Testis (tissue), 3 donors: ENCODE results near the gene SMARCD1. TPM values are rescaled to one million over a fixed set of nuclear protein-coding genes. Genes with fewer than 3 reads are reported as not detected.
"Not testable (repeated sequence)": the region's sequence is repeated elsewhere in the genome, so short reads cannot be mapped to it uniquely, and the experiment has no call there.

Experiments used
- DNase-seq: peaks from one replicate; pipeline ENCODE4 v3.0.0-alpha.2; 2019
- H3K27ac ChIP-seq, 2 donors: fragments of 200-600 bp; sonication (generic); one replicate each; pipeline ENCODE4 v1.5.1; 2019
- H3K27me3 ChIP-seq: fragments of 200-600 bp; sonication (generic); one replicate; pipeline ENCODE4 v1.5.1; 2019
- H3K36me3 ChIP-seq: fragments of 200-600 bp; sonication (generic); one replicate; pipeline ENCODE4 v1.5.1; 2017; ENCODE audit warnings: low read depth; ENCODE audit errors: missing control alignments
- H3K4me1 ChIP-seq: fragments of 200-600 bp; sonication (generic); one replicate; pipeline ENCODE4 v1.5.1; 2019
- H3K4me3 ChIP-seq, 2 donors: fragments of 200-600 bp; sonication (generic); one replicate each; pipeline ENCODE4 v1.5.1; 2017 to 2019
- H3K9me3 ChIP-seq: fragments of 200-600 bp; sonication (generic); one replicate; pipeline ENCODE4 v1.5.1; 2017
- POLR2A ChIP-seq: fragments of 450-650 bp; IDR thresholded peaks from one replicate; pipeline ENCODE4 v1.6.1; 2017; ENCODE audit warnings: antibody characterized with exemption, mild to moderate bottlenecking, moderate library complexity
- WGBS, 2 donors: methylation state at CpG; one replicate each; pipeline ENCODE4 v1.1.5; 2018; 5-methylcytosine and 5-hydroxymethylcytosine counted together
- intact Hi-C: fragments of 100-400 bp; cut with DNase I; formaldehyde crosslinking; loops from one replicate; pipeline ENCODE4 v1.15.1; 2023; ENCODE audit warnings: low total_unique reads
- polyA plus RNA-seq: library from polyadenylated mRNA; stranded (reverse); fragments of 350-450 nt; fragmentation: Illumina TruSeq; extraction: RNeasy Lipid Tissue Mini Kit (QIAGEN cat#74804); gene quantifications from one replicate; pipeline ENCODE4 v1.2.3, GENCODE V29; 2014; ENCODE audit warnings: low read depth, low replicate concordance; ENCODE audit not compliant: insufficient read depth
- total RNA-seq, 2 donors: library from RNA; depleted of rRNA; stranded (reverse); fragments of >200 nt; gene quantifications; one replicate each; pipeline ENCODE4 v1.2.3, GENCODE V29; 2016
- TF ChIP-seq, protein P1 (sequence below), 3 experiments: fragments of 450-650 bp in 2 of 3; fragments of 200-600 bp in 1 of 3; sonication (generic) in 1 of 3; IDR thresholded peaks; one replicate each; pipeline ENCODE4 v1.5.1; 2016 to 2019; ENCODE audit warnings: antibody characterized with exemption in 3 of 3, mild to moderate bottlenecking in 2 of 3, moderate library complexity in 1 of 3

SMARCD1 gene
- total and polyA plus RNA-seq, 3 donors from 2014 or later: 67.3 to 99.0 (median 87.6) TPM

DNA sequence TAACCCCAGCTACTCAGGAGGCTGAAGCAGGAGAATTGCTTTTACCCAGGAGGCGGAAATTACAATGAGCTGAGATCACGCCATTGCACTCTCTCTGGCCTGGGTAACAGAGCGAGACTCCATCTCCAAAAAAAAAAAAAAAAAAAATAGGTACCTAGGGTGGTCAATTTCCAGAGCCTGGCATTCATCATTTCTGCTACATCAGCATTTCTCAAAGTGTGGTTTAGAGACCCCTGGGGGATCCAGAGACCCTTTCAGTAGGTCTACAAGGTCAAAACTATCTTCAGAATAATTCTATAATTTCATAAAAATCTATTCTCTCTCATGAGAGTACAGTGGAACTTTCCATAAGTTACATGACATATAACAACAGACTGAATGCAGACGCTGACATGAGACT is 62.1 kb downstream of the SMARCD1 start:
- no peak for TF ChIP-seq POLR2A
- TF ChIP-seq, protein P1, sequence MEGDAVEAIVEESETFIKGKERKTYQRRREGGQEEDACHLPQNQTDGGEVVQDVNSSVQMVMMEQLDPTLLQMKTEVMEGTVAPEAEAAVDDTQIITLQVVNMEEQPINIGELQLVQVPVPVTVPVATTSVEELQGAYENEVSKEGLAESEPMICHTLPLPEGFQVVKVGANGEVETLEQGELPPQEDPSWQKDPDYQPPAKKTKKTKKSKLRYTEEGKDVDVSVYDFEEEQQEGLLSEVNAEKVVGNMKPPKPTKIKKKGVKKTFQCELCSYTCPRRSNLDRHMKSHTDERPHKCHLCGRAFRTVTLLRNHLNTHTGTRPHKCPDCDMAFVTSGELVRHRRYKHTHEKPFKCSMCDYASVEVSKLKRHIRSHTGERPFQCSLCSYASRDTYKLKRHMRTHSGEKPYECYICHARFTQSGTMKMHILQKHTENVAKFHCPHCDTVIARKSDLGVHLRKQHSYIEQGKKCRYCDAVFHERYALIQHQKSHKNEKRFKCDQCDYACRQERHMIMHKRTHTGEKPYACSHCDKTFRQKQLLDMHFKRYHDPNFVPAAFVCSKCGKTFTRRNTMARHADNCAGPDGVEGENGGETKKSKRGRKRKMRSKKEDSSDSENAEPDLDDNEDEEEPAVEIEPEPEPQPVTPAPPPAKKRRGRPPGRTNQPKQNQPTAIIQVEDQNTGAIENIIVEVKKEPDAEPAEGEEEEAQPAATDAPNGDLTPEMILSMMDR (IDR thresholded peaks at IDR 0.05): no peak
- WGBS, 2 donors: 76 to 97% methylated on average over 4 of the region's 4 CpGs
- Histone ChIP-seq H3K4me1 (peaks cover 4% of the 10 kb centered on the region), H3K27me3 (no peaks in the 10 kb centered on the region), H3K4me3 (no peak overlapping the region), H3K36me3 (no peaks in the 10 kb centered on the region), H3K27ac (no peak overlapping the region), H3K9me3 (no peaks in the 10 kb centered on the region)
- DNase-seq: no peak
- intact Hi-C loops: no loop called here

DNA sequence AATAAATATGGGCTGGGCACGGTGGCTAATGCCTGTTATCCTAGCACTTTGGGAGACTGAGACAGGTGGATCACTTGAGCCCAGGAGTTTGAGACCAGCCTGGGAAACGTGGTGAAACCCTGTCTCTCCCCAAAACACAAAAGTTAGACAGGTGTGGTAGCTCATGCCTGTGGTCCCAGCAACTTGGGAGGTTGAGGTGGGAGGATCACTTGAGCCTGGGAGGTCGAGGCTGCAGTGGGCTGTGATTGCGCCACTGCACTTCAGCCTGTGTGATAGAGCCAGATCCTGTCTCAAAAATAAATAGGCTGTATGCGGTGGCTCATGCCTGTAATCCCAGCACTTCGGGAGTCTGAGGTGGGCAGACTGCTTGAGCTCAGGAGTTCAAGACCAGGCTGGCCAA is 62.9 kb downstream of the SMARCD1 start:
- H3K4me1 ChIP-seq, H3K9me3 ChIP-seq, H3K27ac ChIP-seq, H3K4me3 ChIP-seq, H3K27me3 ChIP-seq, H3K36me3 ChIP-seq, intact Hi-C loops, DNase-seq: not testable (repeated sequence)
- 87 to 91% methylated on average over 6 of the region's 6 CpGs for WGBS, 2 donors

DNA sequence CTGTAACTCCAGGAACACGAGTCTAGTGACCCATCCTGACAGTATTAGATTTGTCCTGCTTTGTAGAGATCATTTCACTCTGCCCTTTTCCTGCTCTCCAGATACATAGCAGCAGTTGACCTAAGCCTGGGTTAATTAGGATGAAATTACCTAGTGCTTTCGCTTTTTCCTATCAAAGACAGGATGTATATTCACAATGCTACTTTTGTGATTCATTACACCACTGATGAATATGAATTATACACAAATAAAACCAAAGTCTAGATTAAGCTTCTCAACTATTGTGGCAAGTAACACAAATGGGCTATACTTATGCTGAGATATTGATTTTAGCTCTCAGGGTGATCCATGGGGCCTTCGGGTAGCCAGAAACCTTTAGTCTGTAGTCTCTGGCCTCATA is 64.2 kb downstream of the SMARCD1 start:
- DNase-seq: no peak
- Histone ChIP-seq H3K9me3 (no peaks in the 10 kb centered on the region), H3K4me3 (no peak overlapping the region), H3K27ac (no peak overlapping the region), H3K27me3 (no peaks in the 10 kb centered on the region), H3K4me1 (peaks cover 4% of the 10 kb centered on the region), H3K36me3 (no peaks in the 10 kb centered on the region)
- intact Hi-C loops: no loop called here
- TF ChIP-seq POLR2A: no peak
- TF ChIP-seq, protein P1 (IDR thresholded peaks at IDR 0.05): no peak
- WGBS, 2 donors: 74 to 80% methylated on average over 3 of the region's 3 CpGs

Other genes starting within 250 kb of the SMARCD1 start
- gene BCDIN3D, start 242.2 kb upstream of the SMARCD1 start, total RNA-seq: 1 to 10 TPM; 5.1 to 5.8 TPM
- gene BCDIN3D, start 242.2 kb upstream of the SMARCD1 start, polyA plus RNA-seq: 4.9 TPM
- 10 to 100 TPM; 14.6 to 15.3 TPM for gene FAIM2, start 181.4 kb upstream of the SMARCD1 start, total RNA-seq
- gene FAIM2, start 181.4 kb upstream of the SMARCD1 start, polyA plus RNA-seq: 67.5 TPM
- 1 to 10 TPM in 1 of 2 donors, under 1 TPM in 1; 0.79 to 1.9 TPM for gene AQP2, start 134.6 kb upstream of the SMARCD1 start, total RNA-seq
- 1.1 TPM for gene AQP2, start 134.6 kb upstream of the SMARCD1 start, polyA plus RNA-seq
- 100 to 1,000 TPM; 128 to 134 TPM for gene AQP5, start 123.5 kb upstream of the SMARCD1 start, total RNA-seq
- gene AQP5, start 123.5 kb upstream of the SMARCD1 start, polyA plus RNA-seq: 414 TPM
- gene AQP6, start 112.4 kb upstream of the SMARCD1 start, total RNA-seq: 1 to 10 TPM; 1.7 to 2.2 TPM
- gene AQP6, start 112.4 kb upstream of the SMARCD1 start, polyA plus RNA-seq: 3.1 TPM
- 10 to 100 TPM; 48.1 to 60.6 TPM for gene RACGAP1, start 59.8 kb upstream of the SMARCD1 start, total RNA-seq
- gene RACGAP1, start 59.8 kb upstream of the SMARCD1 start, polyA plus RNA-seq: 118 TPM
- gene ASIC1, start 27.7 kb upstream of the SMARCD1 start, total RNA-seq: 1 to 10 TPM; 1.9 to 3.5 TPM
- 2.7 TPM for gene ASIC1, start 27.7 kb upstream of the SMARCD1 start, polyA plus RNA-seq
- 1 to 10 TPM; 2.1 to 2.4 TPM for gene GPD1, start 18.7 kb downstream of the SMARCD1 start, total RNA-seq
- gene GPD1, start 18.7 kb downstream of the SMARCD1 start, polyA plus RNA-seq: 3.1 TPM
- 10 to 100 TPM; 38.7 to 54.9 TPM for gene COX14, start 26.9 kb downstream of the SMARCD1 start, total RNA-seq
- gene COX14, start 26.9 kb downstream of the SMARCD1 start, polyA plus RNA-seq: 50.2 TPM
- 10 to 100 TPM; 34.3 to 36.5 TPM for gene CERS5, start 82.0 kb downstream of the SMARCD1 start, total RNA-seq
- gene CERS5, start 82.0 kb downstream of the SMARCD1 start, polyA plus RNA-seq: 33.5 TPM
- gene LIMA1, start 198.2 kb downstream of the SMARCD1 start, total RNA-seq: 10 to 100 TPM; 41.0 to 42.8 TPM
- gene LIMA1, start 198.2 kb downstream of the SMARCD1 start, polyA plus RNA-seq: 37.8 TPM